HEK293 (cell line): ENCODE data around the gene IMMP2L.

Source experiments
- CTCF ChIA-PET: fragments of 350-600 bp; formaldehyde crosslinking; extraction: SDS; loops from one replicate; lab custom pipeline; 2021; ENCODE audit warnings: antibody characterized with exemption; lab: Yijun Ruan, JAX
- POLR2A ChIA-PET: fragments of 300-600 bp; formaldehyde crosslinking; extraction: SDS; loops from one replicate; lab custom pipeline; 2020; ENCODE audit warnings: antibody characterized with exemption, inconsistent platforms; lab: Yijun Ruan, JAX
- H3K27ac ChIP-seq: fragments of 200-500 bp; sonication (Bioruptor generic); 2 replicates; pipeline ENCODE4 v1.5.1; 2014; ENCODE audit warnings: low read depth, low read length, control low read depth, inconsistent platforms; ENCODE audit errors: extremely low read depth
- H3K36me3 ChIP-seq, 2 experiments: fragments of 200-500 bp in 1 of 2; sonication (Bioruptor generic) in 1 of 2; 1 replicate in 1 of 2; 2 replicates in 1 of 2; pipeline ENCODE4 v1.5.1; 2014 to 2017; ENCODE audit warnings: inconsistent platforms in 2 of 2, low read length in 2 of 2; ENCODE audit not compliant: control insufficient read depth in 2 of 2, insufficient read depth in 1 of 2
- H3K4me1 ChIP-seq: fragments of 200-500 bp; sonication (Bioruptor generic); 2 replicates; pipeline ENCODE4 v1.5.1; 2014; ENCODE audit warnings: mild to moderate bottlenecking, low read length, inconsistent platforms; ENCODE audit not compliant: control insufficient read depth, insufficient read depth
- H3K4me3 ChIP-seq: 2 replicates; pipeline ENCODE4 v1.5.1; 2011; ENCODE audit warnings: low read depth, mild to moderate bottlenecking, control low read depth, low read length, moderate library complexity
- H3K9me3 ChIP-seq: fragments of 200-500 bp; sonication (Bioruptor generic); 2 replicates; pipeline ENCODE4 v1.5.1; 2014; ENCODE audit warnings: low read depth, low read length, inconsistent platforms; ENCODE audit not compliant: control insufficient read depth, insufficient read depth
- BCL11B ChIP-seq: fragments of 450-650 bp; formaldehyde crosslinking; IDR thresholded peaks from 2 replicates; pipeline ENCODE4 v1.5.1; 2016; ENCODE audit warnings: low read depth, missing biosample characterization, missing genetic modification characterization
- GLI4 ChIP-seq: fragments of 450-650 bp; formaldehyde crosslinking; IDR thresholded peaks from 2 replicates; pipeline ENCODE4 v1.5.1; 2016; ENCODE audit warnings: missing biosample characterization, missing genetic modification characterization
- KLF1 ChIP-seq: fragments of 450-650 bp; formaldehyde crosslinking; IDR thresholded peaks from 2 replicates; pipeline ENCODE4 v1.5.1; 2016; ENCODE audit warnings: missing biosample characterization, missing genetic modification characterization
- PRDM1 ChIP-seq: fragments of 450-650 bp; formaldehyde crosslinking; IDR thresholded peaks from 2 replicates; pipeline ENCODE4; 2016; ENCODE audit warnings: missing biosample characterization, missing genetic modification characterization
- SP7 ChIP-seq: fragments of 450-650 bp; formaldehyde crosslinking; IDR thresholded peaks from 2 replicates; pipeline ENCODE4 v1.5.1; 2016; ENCODE audit warnings: missing biosample characterization, missing genetic modification characterization
- TRIM28 ChIP-seq: IDR thresholded peaks from 2 replicates; pipeline ENCODE4 v1.6.1; 2011; ENCODE audit warnings: low read length, control low read depth, borderline replicate concordance
- ZBTB17 ChIP-seq: fragments of 450-650 bp; formaldehyde crosslinking; IDR thresholded peaks from 2 replicates; pipeline ENCODE4 v1.5.1; 2016; ENCODE audit warnings: missing biosample characterization, missing genetic modification characterization
- ZFP3 ChIP-seq: fragments of 450-650 bp; formaldehyde crosslinking; IDR thresholded peaks from 2 replicates; pipeline ENCODE4 v1.5.1; 2016; ENCODE audit warnings: low read depth, missing biosample characterization, missing genetic modification characterization
- ZNF114 ChIP-seq: fragments of 450-650 bp; formaldehyde crosslinking; IDR thresholded peaks from 2 replicates; pipeline ENCODE4 v1.5.0; 2017; ENCODE audit warnings: missing biosample characterization, missing genetic modification characterization
- ZNF132 ChIP-seq: fragments of 450-650 bp; formaldehyde crosslinking; IDR thresholded peaks from 2 replicates; pipeline ENCODE4 v1.5.1; 2017; ENCODE audit warnings: missing biosample characterization, missing genetic modification characterization, borderline replicate concordance
- ZNF239 ChIP-seq: fragments of 450-650 bp; formaldehyde crosslinking; IDR thresholded peaks from 2 replicates; pipeline ENCODE4 v1.5.1; 2016; ENCODE audit warnings: missing biosample characterization, missing genetic modification characterization
- ZNF391 ChIP-seq: fragments of 450-650 bp; formaldehyde crosslinking; IDR thresholded peaks from 2 replicates; pipeline ENCODE4 v1.5.1; 2016; ENCODE audit warnings: low read depth, missing biosample characterization, missing genetic modification characterization, borderline replicate concordance
- ZNF416 ChIP-seq: fragments of 450-650 bp; formaldehyde crosslinking; IDR thresholded peaks from 2 replicates; pipeline ENCODE4 v1.5.1; 2016; ENCODE audit warnings: missing biosample characterization, missing genetic modification characterization
- ZNF561 ChIP-seq: fragments of 450-650 bp; IDR thresholded peaks from 2 replicates; pipeline ENCODE4 v1.5.1; 2018; ENCODE audit warnings: missing biosample characterization, missing genetic modification characterization, borderline replicate concordance
- ZNF585B ChIP-seq: fragments of 450-650 bp; formaldehyde crosslinking; IDR thresholded peaks from 2 replicates; pipeline ENCODE4 v1.5.1; 2016; ENCODE audit warnings: missing biosample characterization, missing genetic modification characterization
- ZNF626 ChIP-seq: fragments of 450-650 bp; sonication (Bioruptor Pico); formaldehyde crosslinking; IDR thresholded peaks from 2 replicates; pipeline ENCODE4 v1.5.1; 2018; ENCODE audit warnings: missing biosample characterization, missing genetic modification characterization, inconsistent platforms
- ZNF629 ChIP-seq: fragments of 450-650 bp; formaldehyde crosslinking; IDR thresholded peaks from 2 replicates; pipeline ENCODE4 v1.5.1; 2017; ENCODE audit warnings: missing biosample characterization, missing genetic modification characterization
- ZNF707 ChIP-seq: fragments of 450-650 bp; formaldehyde crosslinking; IDR thresholded peaks from 2 replicates; pipeline ENCODE4 v1.5.1; 2016; ENCODE audit warnings: missing biosample characterization, missing genetic modification characterization
- ZNF791 ChIP-seq: fragments of 450-650 bp; formaldehyde crosslinking; IDR thresholded peaks from 2 replicates; pipeline ENCODE4 v1.5.1; 2016; ENCODE audit warnings: missing biosample characterization, missing genetic modification characterization
- TF ChIP-seq, protein P1 (sequence below): fragments of 450-650 bp; formaldehyde crosslinking; IDR thresholded peaks from 2 replicates; pipeline ENCODE4 v1.5.1; 2016; ENCODE audit warnings: missing biosample characterization, missing genetic modification characterization
- TF ChIP-seq, protein P2 (sequence below): fragments of 450-650 bp; IDR thresholded peaks from 2 replicates; pipeline ENCODE4 v1.5.1; 2018; ENCODE audit warnings: missing biosample characterization, mild to moderate bottlenecking, missing genetic modification characterization
- TF ChIP-seq, protein P3 (sequence below): fragments of 450-650 bp; formaldehyde crosslinking; IDR thresholded peaks from 2 replicates; pipeline ENCODE4 v1.5.0; 2017; ENCODE audit warnings: missing biosample characterization, missing genetic modification characterization, borderline replicate concordance
- TF ChIP-seq, protein P4 (sequence below): fragments of 450-650 bp; formaldehyde crosslinking; conservative IDR thresholded peaks from 2 replicates; pipeline ENCODE4 v1.5.1; 2016; ENCODE audit warnings: low read depth, missing biosample characterization, missing genetic modification characterization

Gene IMMP2L

DNA sequence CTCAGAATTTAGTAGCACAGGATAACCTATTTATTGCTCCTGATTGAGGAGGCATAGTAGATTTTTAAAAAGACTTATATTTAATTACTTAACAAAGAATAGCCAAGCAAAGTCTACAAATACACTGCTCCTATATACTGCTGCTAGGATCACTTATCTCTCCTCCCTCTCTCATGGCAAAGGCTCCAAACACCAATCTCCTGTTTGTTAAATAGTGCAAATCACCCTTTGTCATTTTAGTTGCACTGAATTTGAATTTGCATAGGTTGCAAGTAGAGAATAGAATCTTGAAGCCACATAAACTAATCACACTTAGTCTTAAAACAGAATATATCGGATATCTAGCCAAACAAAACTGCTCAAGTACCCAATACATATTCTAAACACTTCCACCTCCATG lies 690.4 kb downstream of the IMMP2L start:
- no peaks in the 10 kb centered on the region for H3K9me3 ChIP-seq
- TF ChIP-seq ZNF132 (tag by site-specific recombination) (no peak), TRIM28 (no peak), ZNF629 (tag by site-specific recombination) (no peak), PRDM1 (tag by site-specific recombination) (no peak), ZFP3 (tag by site-specific recombination) (no peak), SP7 (tag by site-specific recombination) (no peak)
- H3K4me1 ChIP-seq = no peaks in the 10 kb centered on the region
- ChIA-PET POLR2A (no interaction called here), CTCF (no interaction called here)
- no peaks in the 10 kb centered on the region for H3K36me3 ChIP-seq
- H3K4me3 ChIP-seq = no peak overlapping the region
- H3K27ac ChIP-seq = no peak overlapping the region

DNA sequence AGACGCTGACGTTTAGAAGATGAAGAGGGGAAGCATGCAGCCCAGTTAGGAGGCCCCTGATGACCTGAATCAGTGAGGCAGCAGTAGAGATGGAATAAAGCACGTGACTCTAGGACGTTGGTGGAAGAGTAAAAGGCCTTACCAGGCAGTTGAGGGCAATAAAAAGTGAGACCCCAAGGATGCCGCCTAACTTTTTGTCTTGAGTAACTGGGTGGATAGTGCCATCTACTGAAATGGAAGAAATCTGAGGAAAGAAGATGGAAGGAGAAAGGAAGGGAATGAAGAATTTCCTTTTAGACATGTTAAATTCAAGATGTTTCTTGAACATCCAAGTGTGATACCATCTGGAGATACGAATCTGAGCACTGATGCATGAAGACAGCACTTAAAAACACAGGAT lies 691.4 kb downstream of the IMMP2L start:
- H3K4me1 ChIP-seq = no peaks in the 10 kb centered on the region
- TF ChIP-seq ZNF707 (tag by site-specific recombination) (no peak), BCL11B (tag by site-specific recombination) (no peak), ZNF626 (tag by site-specific recombination) (no peak), ZNF791 (tag by site-specific recombination) (no peak), KLF1 (tag by site-specific recombination) (no peak), ZNF561 (tag by site-specific recombination) (no peak), SP7 (tag by site-specific recombination) (no peak), ZNF114 (tag by site-specific recombination) (no peak), ZNF239 (tag by site-specific recombination) (no peak), ZNF585B (tag by site-specific recombination) (no peak), ZNF416 (tag by site-specific recombination) (no peak), ZBTB17 (tag by site-specific recombination) (no peak)
- TF ChIP-seq, protein P1, sequence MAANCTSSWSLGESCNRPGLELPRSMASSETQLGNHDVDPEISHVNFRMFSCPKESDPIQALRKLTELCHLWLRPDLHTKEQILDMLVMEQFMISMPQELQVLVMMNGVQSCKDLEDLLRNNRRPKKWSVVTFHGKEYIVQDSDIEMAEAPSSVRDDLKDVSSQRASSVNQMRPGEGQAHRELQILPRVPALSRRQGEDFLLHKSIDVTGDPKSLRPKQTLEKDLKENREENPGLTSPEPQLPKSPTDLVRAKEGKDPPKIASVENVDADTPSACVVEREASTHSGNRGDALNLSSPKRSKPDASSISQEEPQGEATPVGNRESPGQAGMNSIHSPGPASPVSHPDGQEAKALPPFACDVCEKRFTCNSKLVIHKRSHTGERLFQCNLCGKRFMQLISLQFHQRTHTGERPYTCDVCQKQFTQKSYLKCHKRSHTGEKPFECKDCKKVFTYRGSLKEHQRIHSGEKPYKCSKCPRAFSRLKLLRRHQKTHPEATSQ (tag by site-specific recombination) = no peak
- TF ChIP-seq, protein P2, sequence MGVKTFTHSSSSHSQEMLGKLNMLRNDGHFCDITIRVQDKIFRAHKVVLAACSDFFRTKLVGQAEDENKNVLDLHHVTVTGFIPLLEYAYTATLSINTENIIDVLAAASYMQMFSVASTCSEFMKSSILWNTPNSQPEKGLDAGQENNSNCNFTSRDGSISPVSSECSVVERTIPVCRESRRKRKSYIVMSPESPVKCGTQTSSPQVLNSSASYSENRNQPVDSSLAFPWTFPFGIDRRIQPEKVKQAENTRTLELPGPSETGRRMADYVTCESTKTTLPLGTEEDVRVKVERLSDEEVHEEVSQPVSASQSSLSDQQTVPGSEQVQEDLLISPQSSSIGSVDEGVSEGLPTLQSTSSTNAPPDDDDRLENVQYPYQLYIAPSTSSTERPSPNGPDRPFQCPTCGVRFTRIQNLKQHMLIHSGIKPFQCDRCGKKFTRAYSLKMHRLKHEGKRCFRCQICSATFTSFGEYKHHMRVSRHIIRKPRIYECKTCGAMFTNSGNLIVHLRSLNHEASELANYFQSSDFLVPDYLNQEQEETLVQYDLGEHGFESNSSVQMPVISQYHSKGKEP (tag by site-specific recombination) = no peak
- H3K27ac ChIP-seq = no peak overlapping the region
- POLR2A ChIA-PET = no interaction called here
- H3K4me3 ChIP-seq = no peak overlapping the region
- H3K36me3 ChIP-seq = no peaks in the 10 kb centered on the region
- CTCF ChIA-PET = no interaction called here
- H3K9me3 ChIP-seq = no peaks in the 10 kb centered on the region

DNA sequence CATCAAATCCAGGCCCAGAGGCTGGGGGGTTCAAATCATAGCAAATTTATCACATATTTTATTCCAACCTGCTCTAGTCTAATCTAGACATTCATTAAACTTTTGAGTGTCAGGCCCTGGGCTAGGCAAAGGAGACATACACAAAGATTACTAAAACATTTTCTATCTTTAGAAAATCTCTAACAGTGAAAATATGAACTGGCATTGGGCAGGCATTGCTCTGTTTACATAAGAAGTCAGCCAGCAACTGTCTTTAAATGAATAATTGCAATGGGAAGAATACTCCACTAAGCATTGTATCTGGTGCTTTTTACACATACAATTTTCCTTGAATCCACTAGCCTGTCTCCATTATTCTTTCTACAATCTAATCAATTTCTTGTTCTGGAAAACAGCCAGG lies 693.8 kb downstream of the IMMP2L start:
- Histone ChIP-seq H3K4me1 (no peaks in the 10 kb centered on the region), H3K9me3 (no peaks in the 10 kb centered on the region), H3K36me3 (no peaks in the 10 kb centered on the region), H3K27ac (no peak overlapping the region), H3K4me3 (no peak overlapping the region)
- ChIA-PET CTCF (no interaction called here), POLR2A (no interaction called here)
- TF ChIP-seq GLI4 (no peak), ZNF239 (tag by site-specific recombination) (no peak), ZNF585B (tag by site-specific recombination) (no peak), ZNF391 (tag by site-specific recombination) (no peak)
- TF ChIP-seq, protein P3, sequence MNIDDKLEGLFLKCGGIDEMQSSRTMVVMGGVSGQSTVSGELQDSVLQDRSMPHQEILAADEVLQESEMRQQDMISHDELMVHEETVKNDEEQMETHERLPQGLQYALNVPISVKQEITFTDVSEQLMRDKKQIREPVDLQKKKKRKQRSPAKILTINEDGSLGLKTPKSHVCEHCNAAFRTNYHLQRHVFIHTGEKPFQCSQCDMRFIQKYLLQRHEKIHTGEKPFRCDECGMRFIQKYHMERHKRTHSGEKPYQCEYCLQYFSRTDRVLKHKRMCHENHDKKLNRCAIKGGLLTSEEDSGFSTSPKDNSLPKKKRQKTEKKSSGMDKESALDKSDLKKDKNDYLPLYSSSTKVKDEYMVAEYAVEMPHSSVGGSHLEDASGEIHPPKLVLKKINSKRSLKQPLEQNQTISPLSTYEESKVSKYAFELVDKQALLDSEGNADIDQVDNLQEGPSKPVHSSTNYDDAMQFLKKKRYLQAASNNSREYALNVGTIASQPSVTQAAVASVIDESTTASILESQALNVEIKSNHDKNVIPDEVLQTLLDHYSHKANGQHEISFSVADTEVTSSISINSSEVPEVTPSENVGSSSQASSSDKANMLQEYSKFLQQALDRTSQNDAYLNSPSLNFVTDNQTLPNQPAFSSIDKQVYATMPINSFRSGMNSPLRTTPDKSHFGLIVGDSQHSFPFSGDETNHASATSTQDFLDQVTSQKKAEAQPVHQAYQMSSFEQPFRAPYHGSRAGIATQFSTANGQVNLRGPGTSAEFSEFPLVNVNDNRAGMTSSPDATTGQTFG (tag by site-specific recombination) = no peak
- TF ChIP-seq, protein P4, sequence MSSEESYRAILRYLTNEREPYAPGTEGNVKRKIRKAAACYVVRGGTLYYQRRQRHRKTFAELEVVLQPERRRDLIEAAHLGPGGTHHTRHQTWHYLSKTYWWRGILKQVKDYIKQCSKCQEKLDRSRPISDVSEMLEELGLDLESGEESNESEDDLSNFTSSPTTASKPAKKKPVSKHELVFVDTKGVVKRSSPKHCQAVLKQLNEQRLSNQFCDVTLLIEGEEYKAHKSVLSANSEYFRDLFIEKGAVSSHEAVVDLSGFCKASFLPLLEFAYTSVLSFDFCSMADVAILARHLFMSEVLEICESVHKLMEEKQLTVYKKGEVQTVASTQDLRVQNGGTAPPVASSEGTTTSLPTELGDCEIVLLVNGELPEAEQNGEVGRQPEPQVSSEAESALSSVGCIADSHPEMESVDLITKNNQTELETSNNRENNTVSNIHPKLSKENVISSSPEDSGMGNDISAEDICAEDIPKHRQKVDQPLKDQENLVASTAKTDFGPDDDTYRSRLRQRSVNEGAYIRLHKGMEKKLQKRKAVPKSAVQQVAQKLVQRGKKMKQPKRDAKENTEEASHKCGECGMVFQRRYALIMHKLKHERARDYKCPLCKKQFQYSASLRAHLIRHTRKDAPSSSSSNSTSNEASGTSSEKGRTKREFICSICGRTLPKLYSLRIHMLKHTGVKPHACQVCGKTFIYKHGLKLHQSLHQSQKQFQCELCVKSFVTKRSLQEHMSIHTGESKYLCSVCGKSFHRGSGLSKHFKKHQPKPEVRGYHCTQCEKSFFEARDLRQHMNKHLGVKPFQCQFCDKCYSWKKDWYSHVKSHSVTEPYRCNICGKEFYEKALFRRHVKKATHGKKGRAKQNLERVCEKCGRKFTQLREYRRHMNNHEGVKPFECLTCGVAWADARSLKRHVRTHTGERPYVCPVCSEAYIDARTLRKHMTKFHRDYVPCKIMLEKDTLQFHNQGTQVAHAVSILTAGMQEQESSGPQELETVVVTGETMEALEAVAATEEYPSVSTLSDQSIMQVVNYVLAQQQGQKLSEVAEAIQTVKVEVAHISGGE (tag by site-specific recombination) = no peak
